ENCODE measurements around the gene TBPL1. TPM values are rescaled to one million over a fixed set of nuclear protein-coding genes. Genes with fewer than 3 reads are reported as not detected.

TBPL1 gene
- 9.5 and 9.9 TPM in 2 replicates for total RNA-seq (2013; cell fraction: nucleolus; rRNA removed)
- 34.7 and 49.0 TPM in 2 replicates for total RNA-seq (2014; rRNA removed)
- 37.6 and 37.7 TPM in 2 replicates for total RNA-seq (2014; rRNA removed; fragmentation: Illumina TruSeq; extraction: Trizol)
- 37.2 and 38.7 TPM in 2 replicates for total RNA-seq (2021)
- polyA plus RNA-seq (2011; ENCODE audit: low read depth), result 23.4 TPM
- polyA plus RNA-seq (2011; rRNA removed), result 48.2 and 71.8 TPM in 2 replicates
- polyA plus RNA-seq (2011; cell fraction: cytosol; rRNA removed), result 18.2 and 22.6 TPM in 2 replicates
- polyA plus RNA-seq (2011; cell fraction: nucleus; rRNA removed), result 14.8 and 22.4 TPM in 2 replicates
- polyA plus RNA-seq (2012), result 33.4 and 40.3 TPM in 2 replicates
- 34.6 and 38.9 TPM in 2 replicates for polyA plus RNA-seq (2014; fragmentation: Illumina TruSeq; extraction: Trizol)
- 10 to 100 TPM; 34.9 to 52.5 TPM for polyA plus RNA-seq (2014; fragmentation: Nextera tagmentation; extraction: Ambion mirVana)
- 62.1 and 64.1 TPM in 2 replicates for polyA plus RNA-seq (2014; rRNA removed)
- 10 to 100 TPM; 60.7 to 71.2 TPM for polyA plus RNA-seq (2016; fragmentation: Nextera tagmentation; extraction: Ambion mirVana)
- 15.2 and 19.1 TPM in 2 replicates for polyA minus RNA-seq (2011; rRNA and poly(A)+ RNA removed)
- polyA minus RNA-seq (2011; cell fraction: cytosol; rRNA and poly(A)+ RNA removed), result 13.2 and 23.0 TPM in 2 replicates
- polyA minus RNA-seq (2011; cell fraction: nucleus; rRNA and poly(A)+ RNA removed), result 7.2 and 7.7 TPM in 2 replicates
- percentile 85 among the genes with signal in this experiment for Bru-seq, nascent RNA
- percentile 73 among the genes with signal in this experiment for BruChase-seq, experiment 1, labeled RNA remaining after a 6-hour chase
- percentile 78 among the genes with signal in this experiment for BruChase-seq, experiment 2, labeled RNA remaining after a 2-hour chase
- long read RNA-seq, experiment 1, full-length matches to known transcripts, result 46 of 53 reads
- long read RNA-seq, experiment 1, partial matches to known transcripts, result 1 of 53 reads
- long read RNA-seq, experiment 1, other reads (novel, unspliced or antisense), result 6 of 53 reads
- long read RNA-seq, experiment 2, full-length matches to known transcripts, result 221 of 243 reads
- long read RNA-seq, experiment 2, partial matches to known transcripts, result 2 of 243 reads
- long read RNA-seq, experiment 2, other reads (novel, unspliced or antisense), result 20 of 243 reads

DNA sequence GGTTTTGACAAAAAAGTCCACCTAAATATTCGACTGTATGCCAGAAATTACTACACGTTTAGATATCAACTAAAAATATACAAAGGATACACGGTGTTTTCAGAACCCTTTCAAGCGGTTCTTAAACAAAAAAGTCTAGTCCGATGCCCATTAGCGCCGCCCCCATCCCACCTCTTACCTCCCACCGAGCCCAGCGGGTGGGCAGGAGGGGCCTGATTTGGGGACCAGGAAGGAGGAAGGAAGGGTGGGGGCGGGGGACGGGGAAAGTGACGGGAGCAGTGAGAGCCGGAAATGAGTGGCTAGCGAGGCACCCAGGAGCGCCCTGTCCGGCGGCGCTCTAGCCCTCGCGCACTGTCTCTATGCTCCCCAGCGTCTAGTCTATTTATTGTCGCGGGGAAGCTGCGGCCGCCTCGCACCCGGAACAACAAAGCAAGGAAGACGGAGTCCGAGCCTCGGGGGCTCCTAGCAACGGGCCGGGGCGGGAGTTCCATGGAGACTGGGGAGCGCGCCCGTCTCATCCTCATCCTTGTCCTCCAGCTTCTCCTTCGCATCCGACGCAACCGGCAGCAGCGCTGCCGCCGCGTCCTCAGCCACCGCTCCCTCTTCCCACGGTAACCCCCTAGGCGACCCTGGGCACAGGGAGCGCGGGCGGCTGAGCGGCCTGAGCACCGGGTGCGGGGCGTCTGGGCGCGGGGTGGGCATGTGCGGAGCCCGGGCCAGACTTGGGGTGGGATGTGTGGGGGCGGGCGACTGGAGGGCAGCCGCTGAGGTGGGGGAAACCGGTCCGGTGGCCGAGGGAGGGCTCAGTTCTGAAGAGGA is at the start of gene TBPL1:
TBPL1 (plus strand) TSS at position 410 of the 819 bp plus-strand sequence. CDS start 26,902 bp downstream, outside the sequence.
- ChIA-PET RAD21 (ENCODE audit: unreplicated experiment) (interaction anchor here (1.0 to 1.1 kb wide), 2 partner anchors 9 to 29 kb away, joined by 3 read pairs; no protein-coding TSS in a partner anchor), SMC1A (ENCODE audit: uncharacterized antibody, unreplicated experiment) (interaction anchor here (0.8 to 3.5 kb wide), 5 partner anchors 10 to 1137 kb away, joined by 3 to 14 read pairs (median 3); no protein-coding TSS in a partner anchor), CTCF (interaction anchor here (1.0 to 3.2 kb wide), 5 partner anchors 20 to 37 kb away, joined by 3 to 12 read pairs (median 7); no protein-coding TSS in a partner anchor), POLR2A (interaction anchor here (1.0 to 2.4 kb wide), 4 partner anchors 9 to 20 kb away, joined by 3 to 8 read pairs (median 6); no protein-coding TSS in a partner anchor)
- Histone ChIP-seq H3K9ac (ENCODE audit: control insufficient read depth, insufficient read depth, low read length) (peak within 1 kb of the TSS; percentile 80), H3K36me3 (ENCODE audit: control insufficient read depth in 2 of 2, insufficient read depth in 2 of 2, low read length in 1 of 2) (no peaks in the 10 kb centered on the region), H3K9me3 (replicated peaks; ENCODE audit: control insufficient read depth, insufficient read depth, low read length) (no peaks in the 10 kb centered on the region), H3K4me2 (ENCODE audit: control insufficient read depth, insufficient read depth) (peak within 1 kb of the TSS; percentile 92), H3K79me2 (ENCODE audit: control insufficient read depth, insufficient read depth, low read length) (peaks cover 50% of the 10 kb centered on the region), H4K20me1 (ENCODE audit: control insufficient read depth, insufficient read depth) (no peaks in the 10 kb centered on the region), H3K27me3 (replicated peaks in 1 of 2; ENCODE audit: control insufficient read depth in 2 of 2, insufficient read depth in 2 of 2, low read length in 1 of 2) (no peaks in the 10 kb centered on the region), H3K4me1 (ENCODE audit: control insufficient read depth, insufficient read depth, low read length) (peaks cover 11% of the 10 kb centered on the region), H2AFZ (ENCODE audit: control insufficient read depth, low read depth, low read length) (peak within 1 kb of the TSS; percentile 87), H3K27ac (ENCODE audit: control insufficient read depth, insufficient read depth) (peak within 1 kb of the TSS; percentile 74), H3K4me3 (peak within 1 kb of the TSS; percentile 88)
- FAIRE-seq (peak; percentile 85), DNase-seq (ENCODE audit: low read depth, low spot score) (peak; percentile 90), ATAC-seq (peak; percentile 88)
- BruUV-seq (replicated peaks), result no TSS peak
- 1% methylated on average over 56 of the region's 64 CpGs for whole genome bisulfite sequencing (ENCODE audit: insufficient coverage, insufficient replicate concordance, low lambda C conversion rate, missing lambda C conversion rate)
- intact Hi-C loops (cut with micrococcal nuclease; ENCODE audit: unreplicated experiment) (loop anchor here (2.0 to 10.0 kb wide), 5 partner anchors 20 to 1438 kb away; partner anchors contain the start of genes RPS12 and STX7), in situ Hi-C loops (cut with MboI) (loop anchor here (25.0 kb wide), 1 partner anchor 1484 kb away; no protein-coding TSS in a partner anchor)
- no peak for TF ChIP-seq ZSCAN29 (IDR thresholded peaks at IDR 0.05)
- no peak for TF ChIP-seq KLF5 (IDR thresholded peaks at IDR 0.05; ENCODE audit: partially characterized antibody)
- peak; percentile 50 for TF ChIP-seq ATF7 (IDR thresholded peaks at IDR 0.05; ENCODE audit: low read depth)
- TF ChIP-seq KAT2A (conservative IDR thresholded peaks at IDR 0.05; ENCODE audit: control insufficient read depth, low read depth, low read length), result no peak
- TF ChIP-seq RB1 (IDR thresholded peaks at IDR 0.05; ENCODE audit: borderline replicate concordance), result no peak; the same call in 1 of the 2 replicates
- TF ChIP-seq CHD4 (IDR thresholded peaks at IDR 0.05), result no peak
- no peak for TF ChIP-seq CEBPB (IDR thresholded peaks at IDR 0.05; ENCODE audit: borderline replicate concordance in 1 of 2, low read depth in 2 of 2, low read length in 2 of 2)
- no peak for TF ChIP-seq MEF2B (IDR thresholded peaks at IDR 0.05; ENCODE audit: partially characterized antibody, poor library complexity, severe bottlenecking)
- TF ChIP-seq RAD21 (IDR thresholded peaks at IDR 0.05; ENCODE audit: insufficient read depth, low read depth, low read length), result no peak
- TF ChIP-seq, protein P1, sequence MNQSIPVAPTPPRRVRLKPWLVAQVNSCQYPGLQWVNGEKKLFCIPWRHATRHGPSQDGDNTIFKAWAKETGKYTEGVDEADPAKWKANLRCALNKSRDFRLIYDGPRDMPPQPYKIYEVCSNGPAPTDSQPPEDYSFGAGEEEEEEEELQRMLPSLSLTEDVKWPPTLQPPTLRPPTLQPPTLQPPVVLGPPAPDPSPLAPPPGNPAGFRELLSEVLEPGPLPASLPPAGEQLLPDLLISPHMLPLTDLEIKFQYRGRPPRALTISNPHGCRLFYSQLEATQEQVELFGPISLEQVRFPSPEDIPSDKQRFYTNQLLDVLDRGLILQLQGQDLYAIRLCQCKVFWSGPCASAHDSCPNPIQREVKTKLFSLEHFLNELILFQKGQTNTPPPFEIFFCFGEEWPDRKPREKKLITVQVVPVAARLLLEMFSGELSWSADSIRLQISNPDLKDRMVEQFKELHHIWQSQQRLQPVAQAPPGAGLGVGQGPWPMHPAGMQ (IDR thresholded peaks at IDR 0.05; ENCODE audit: borderline replicate concordance), result no peak
- no peak for TF ChIP-seq NFYA (IDR thresholded peaks at IDR 0.05; ENCODE audit: borderline replicate concordance, low read depth, low read length)
- peak; percentile 76; the same call in 1 of the 3 replicates for TF ChIP-seq POU2F2 (IDR thresholded peaks at IDR 0.05; ENCODE audit: borderline replicate concordance, low read depth, low read length)
- peak; percentile 44; the same call in 1 of the 2 replicates for TF ChIP-seq NR2F1 (conservative IDR thresholded peaks at IDR 0.05)
- TF ChIP-seq MYC (IDR thresholded peaks at IDR 0.05; ENCODE audit: insufficient read depth, insufficient read length, insufficient replicate concordance, low read length, severe bottlenecking), result no peak
- TF ChIP-seq HDGF (IDR thresholded peaks at IDR 0.05), result peak; percentile 58; the same call in 1 of the 2 replicates
- 0 out of 2 replicates have a peak, but pooled peaks have one; percentile 8 for TF ChIP-seq ZNF384 (IDR thresholded peaks at IDR 0.05; ENCODE audit: borderline replicate concordance, low read depth, low read length)
- TF ChIP-seq PAX8 (IDR thresholded peaks at IDR 0.05), result no peak
